Liver (tissue), 9 donors: ENCODE data around the gene STIM1. TPM values are rescaled to one million over a fixed set of nuclear protein-coding genes. Genes with fewer than 3 reads are reported as not detected.
A peak's percentile ranks its signal among the peaks of the same experiment; 100 is the strongest.

Experiments
- DNase-seq: peaks from one replicate; pipeline ENCODE4 v3.0.0-alpha.2; 2017; ENCODE audit warnings: low spot score
- H3K27ac ChIP-seq, 2 donors: one replicate each; pipeline ENCODE4 v1.7.0; 2013; ENCODE audit warnings: inconsistent platforms in 2 of 2, low read length in 2 of 2, control low read depth in 1 of 2, low read depth in 1 of 2, mild to moderate bottlenecking in 1 of 2
- H3K27me3 ChIP-seq, 4 donors: one replicate each; pipeline versions ENCODE4 v1.6.1 to v1.7.0; 2013; ENCODE audit warnings: low read length in 3 of 4, inconsistent platforms in 1 of 4, mild to moderate bottlenecking in 1 of 4, moderate library complexity in 1 of 4; ENCODE audit not compliant: control insufficient read depth in 4 of 4, insufficient read depth in 4 of 4
- H3K36me3 ChIP-seq, 4 donors: one replicate each; pipeline versions ENCODE4 v1.6.1 to v1.7.0; 2013; ENCODE audit warnings: low read length in 3 of 4, mild to moderate bottlenecking in 3 of 4, low read depth in 1 of 4, moderate library complexity in 1 of 4; ENCODE audit not compliant: control insufficient read depth in 4 of 4, insufficient read depth in 3 of 4
- H3K4me1 ChIP-seq, 4 donors: one replicate each; pipeline versions ENCODE4 v1.6.1 to v1.7.0; 2013; ENCODE audit warnings: low read length in 3 of 4, mild to moderate bottlenecking in 3 of 4, moderate library complexity in 1 of 4; ENCODE audit not compliant: control insufficient read depth in 4 of 4, insufficient read depth in 4 of 4
- H3K4me3 ChIP-seq, 3 donors: one replicate each; pipeline versions ENCODE4 v1.6.1 to v1.7.0; 2013; ENCODE audit warnings: low read length in 3 of 3, control low read depth in 1 of 3, low read depth in 1 of 3, mild to moderate bottlenecking in 1 of 3
- H3K9ac ChIP-seq, 2 donors: one replicate each; pipeline ENCODE4 v1.7.0; 2013; ENCODE audit warnings: low read length in 2 of 2, mild to moderate bottlenecking in 2 of 2, moderate library complexity in 2 of 2, control low read depth in 1 of 2, low read depth in 1 of 2
- H3K9me3 ChIP-seq, 4 donors: one replicate each; pipeline versions ENCODE4 v1.6.1 to v1.7.0; 2013; ENCODE audit warnings: low read length in 3 of 4; ENCODE audit not compliant: control insufficient read depth in 4 of 4
- ATF3 ChIP-seq: IDR thresholded peaks from 2 replicates; pipeline ENCODE4 v1.6.1; 2016; ENCODE audit warnings: antibody characterized with exemption
- CTCF ChIP-seq: fragments of 150-350 bp; IDR thresholded peaks from 2 replicates; pipeline ENCODE4 v1.5.1; 2017; ENCODE audit warnings: improper control_type of control experiment, low read depth, low read length; ENCODE audit not compliant: missing input control
- EGR1 ChIP-seq, 2 donors: IDR thresholded peaks; 2 replicates each; pipeline ENCODE4 v1.6.1; 2016 to 2018; ENCODE audit warnings: antibody characterized with exemption in 2 of 2, low read depth in 2 of 2
- FOXA1 ChIP-seq: IDR thresholded peaks from 2 replicates; pipeline ENCODE4 v1.6.1; 2016; ENCODE audit warnings: antibody characterized with exemption
- FOXA2 ChIP-seq: IDR thresholded peaks from 2 replicates; pipeline ENCODE4 v1.6.1; 2016; ENCODE audit warnings: antibody characterized with exemption
- GABPA ChIP-seq, 2 donors: IDR thresholded peaks in 1 of 2; conservative IDR thresholded peaks in 1 of 2; 2 replicates each; pipeline ENCODE4 v1.6.1; 2016; ENCODE audit warnings: antibody characterized with exemption in 2 of 2, mild to moderate bottlenecking in 1 of 2, moderate library complexity in 1 of 2
- HNF4A ChIP-seq, 2 donors: conservative IDR thresholded peaks; 2 replicates each; pipeline ENCODE4 v1.6.1; 2016; ENCODE audit warnings: antibody characterized with exemption in 2 of 2, mild to moderate bottlenecking in 2 of 2
- HNF4G ChIP-seq: IDR thresholded peaks from 2 replicates; pipeline ENCODE4 v1.6.1; 2016; ENCODE audit warnings: antibody characterized with exemption
- JUND ChIP-seq, 2 donors: IDR thresholded peaks; 2 replicates each; pipeline ENCODE4 v1.6.1; 2016; ENCODE audit warnings: antibody characterized with exemption in 2 of 2
- MAX ChIP-seq: IDR thresholded peaks from 2 replicates; pipeline ENCODE4 v1.6.1; 2016; ENCODE audit warnings: antibody characterized with exemption
- NR2F2 ChIP-seq: IDR thresholded peaks from 2 replicates; pipeline ENCODE4 v1.6.1; 2016; ENCODE audit warnings: antibody characterized with exemption
- RAD21 ChIP-seq, 2 donors: IDR thresholded peaks; 2 replicates each; pipeline ENCODE4 v1.6.1; 2016; ENCODE audit warnings: antibody characterized with exemption in 2 of 2, mild to moderate bottlenecking in 2 of 2
- REST ChIP-seq: IDR thresholded peaks from 2 replicates; pipeline ENCODE4 v1.6.1; 2016; ENCODE audit warnings: antibody characterized with exemption, mild to moderate bottlenecking
- RXRA ChIP-seq, 2 donors: IDR thresholded peaks; 2 replicates each; pipeline ENCODE4 v1.6.1; 2017 to 2018; ENCODE audit warnings: antibody characterized with exemption in 2 of 2, mild to moderate bottlenecking in 1 of 2
- SP1 ChIP-seq: IDR thresholded peaks from 2 replicates; pipeline ENCODE4 v1.6.1; 2018; ENCODE audit warnings: antibody characterized with exemption, mild to moderate bottlenecking
- TAF1 ChIP-seq: conservative IDR thresholded peaks from 2 replicates; pipeline ENCODE4 v1.6.1; 2016; ENCODE audit warnings: antibody characterized with exemption, mild to moderate bottlenecking
- YY1 ChIP-seq: IDR thresholded peaks from 2 replicates; pipeline ENCODE4 v1.6.1; 2016; ENCODE audit warnings: antibody characterized with exemption, mild to moderate bottlenecking
- ZBTB33 ChIP-seq: IDR thresholded peaks from 2 replicates; pipeline ENCODE4 v1.6.1; 2016; ENCODE audit warnings: antibody characterized with exemption
- WGBS: extraction: QIAGEN DNeasy Blood & Tissue Kit; methylation state at CpG from one replicate; pipeline ENCODE4 v1.1.7; 2013; 5-methylcytosine and 5-hydroxymethylcytosine counted together
- polyA plus RNA-seq, 2 donors: library from polyadenylated mRNA; stranded (reverse) in 1 of 2; unstranded in 1 of 2; fragments of 200-250 nt in 1 of 2; fragments of >200 nt in 1 of 2; fragmentation: Nextera tagmentation in 1 of 2; extraction: Ambion mirVana in 1 of 2; gene quantifications; one replicate each; pipeline versions ENCODE4 v1.2.1 to v1.2.3, GENCODE V29; 2013 to 2015
- total RNA-seq, 2 donors: library from RNA; depleted of rRNA; stranded (reverse); fragments of >200 nt; gene quantifications; one replicate each; pipeline ENCODE4 v1.2.3, GENCODE V29; 2014
- donor health status: healthy.
- donor health status: healthy.
- donor health status: healthy.
- donor health status: healthy.
- donor health status: healthy.

The STIM1 gene
- total and polyA plus RNA-seq, 4 donors = 19.7 to 42.9 (median 25.1) TPM

- no peak for TF ChIP-seq MAX
- TF ChIP-seq CTCF = no peak
Observed at GRCh38 chr11:3861683-3862082, 6.2 kb downstream of the STIM1 start (continued).

- TF ChIP-seq HNF4G (no peak), NR2F2 (no peak), ATF3 (no peak), TAF1 (no peak), SP1 (no peak), JUND (IDR thresholded peaks at IDR 0.05) (no peak), ZBTB33 (no peak), YY1 (no peak), FOXA2 (no peak), MAX (no peak), FOXA1 (no peak), EGR1 (IDR thresholded peaks at IDR 0.05; ENCODE audit: low read depth in 2 of 2) (no peak), RXRA (IDR thresholded peaks at IDR 0.05) (no peak), GABPA (IDR thresholded peaks at IDR 0.05 in 1 of 2, conservative IDR thresholded peaks at IDR 0.05 in 1 of 2) (no peak), HNF4A (conservative IDR thresholded peaks at IDR 0.05) (no peak), REST (no peak), RAD21 (IDR thresholded peaks at IDR 0.05) (no peak), CTCF (no peak)
- no peak for DNase-seq
- Histone ChIP-seq H3K4me1 (peaks cover 16 to 45% (median 22%) of the 10 kb centered on the region in 4 donors), H3K36me3 (no peaks in the 10 kb centered on the region), H3K27me3 (no peaks in the 10 kb centered on the region), H3K4me3 (no peak overlapping the region), H3K9me3 (no peaks in the 10 kb centered on the region), H3K27ac (peak overlapping the region; percentile 70 to 75), H3K9ac (peak overlapping the region in 1 of 2 donors; percentile 72)
- 39% methylated on average over 3 of the region's 3 CpGs for WGBS
Observed at GRCh38 chr11:3865388-3866193, 10.1 kb downstream of the STIM1 start.
